ENCODE data around the gene IGDCC3.

Gene IGDCC3

GRCh38 chr15:65286704-65287519, 90.9 kb downstream of the IGDCC3 start, which contains the start of gene PARP16:
PARP16 (minus strand) TSS chr15:65286883; CDS start chr15:65286426, 457 bp downstream.
- peak; percentile 88 for DNase-seq (ENCODE audit: low read depth)

- peak; percentile 44 for DNase-seq (ENCODE audit: low read depth)
Observed at GRCh38 chr15:65286069-65286703, 91.6 kb downstream of the IGDCC3 start.

- peak; percentile 16 for DNase-seq (ENCODE audit: low read depth)
Observed at GRCh38 chr15:65285291-65286068, 92.3 kb downstream of the IGDCC3 start.

GRCh38 chr15:65278480-65278879, 99.3 kb downstream of the IGDCC3 start:
- DNase-seq (ENCODE audit: low read depth): no peak
